Ishikawa (cell line): ENCODE results near the gene RXRB.

Experiments
- CEBPB ChIP-seq: IDR thresholded peaks from 2 replicates; pipeline ENCODE4 v1.6.1; 2012
- CREB1 ChIP-seq: IDR thresholded peaks from 2 replicates; pipeline ENCODE4 v1.6.1; 2012; ENCODE audit warnings: low read depth
- EGR1 ChIP-seq: IDR thresholded peaks from 2 replicates; pipeline ENCODE4 v1.6.1; 2012
- EP300 ChIP-seq: IDR thresholded peaks from 2 replicates; pipeline ENCODE4 v1.6.1; 2012; ENCODE audit warnings: borderline replicate concordance
- FOXM1 ChIP-seq: IDR thresholded peaks from 2 replicates; pipeline ENCODE4 v1.6.1; 2012; ENCODE audit warnings: low read depth, borderline replicate concordance
- NFIC ChIP-seq: IDR thresholded peaks from 2 replicates; pipeline ENCODE4 v1.6.1; 2012
- RAD21 ChIP-seq: IDR thresholded peaks from 2 replicates; pipeline ENCODE4 v1.6.1; 2012; ENCODE audit warnings: low read depth
- TAF1 ChIP-seq: IDR thresholded peaks from 2 replicates; pipeline ENCODE4 v1.6.1; 2012; ENCODE audit warnings: low read depth, mild to moderate bottlenecking
- TCF12 ChIP-seq: IDR thresholded peaks from 2 replicates; pipeline ENCODE4 v1.6.1; 2012; ENCODE audit warnings: low read depth
- TEAD4 ChIP-seq: IDR thresholded peaks from 2 replicates; pipeline ENCODE4 v1.6.1; 2012
- YY1 ChIP-seq: IDR thresholded peaks from 2 replicates; pipeline ENCODE4 v1.6.1; 2012; ENCODE audit warnings: low read depth
- ZBTB7A ChIP-seq: IDR thresholded peaks from 2 replicates; pipeline ENCODE4 v1.6.1; 2012; ENCODE audit warnings: low read depth
- TF ChIP-seq, protein P1 (sequence below): IDR thresholded peaks from 2 replicates; pipeline ENCODE4 v1.6.1; 2012
- TF ChIP-seq, protein P2 (sequence below): IDR thresholded peaks from 2 replicates; pipeline ENCODE4 v1.6.1; 2012; ENCODE audit warnings: low read depth, mild to moderate bottlenecking
- TF ChIP-seq, protein P3 (sequence below): IDR thresholded peaks from 2 replicates; pipeline ENCODE4 v1.6.1; 2012

RXRB gene

DNA sequence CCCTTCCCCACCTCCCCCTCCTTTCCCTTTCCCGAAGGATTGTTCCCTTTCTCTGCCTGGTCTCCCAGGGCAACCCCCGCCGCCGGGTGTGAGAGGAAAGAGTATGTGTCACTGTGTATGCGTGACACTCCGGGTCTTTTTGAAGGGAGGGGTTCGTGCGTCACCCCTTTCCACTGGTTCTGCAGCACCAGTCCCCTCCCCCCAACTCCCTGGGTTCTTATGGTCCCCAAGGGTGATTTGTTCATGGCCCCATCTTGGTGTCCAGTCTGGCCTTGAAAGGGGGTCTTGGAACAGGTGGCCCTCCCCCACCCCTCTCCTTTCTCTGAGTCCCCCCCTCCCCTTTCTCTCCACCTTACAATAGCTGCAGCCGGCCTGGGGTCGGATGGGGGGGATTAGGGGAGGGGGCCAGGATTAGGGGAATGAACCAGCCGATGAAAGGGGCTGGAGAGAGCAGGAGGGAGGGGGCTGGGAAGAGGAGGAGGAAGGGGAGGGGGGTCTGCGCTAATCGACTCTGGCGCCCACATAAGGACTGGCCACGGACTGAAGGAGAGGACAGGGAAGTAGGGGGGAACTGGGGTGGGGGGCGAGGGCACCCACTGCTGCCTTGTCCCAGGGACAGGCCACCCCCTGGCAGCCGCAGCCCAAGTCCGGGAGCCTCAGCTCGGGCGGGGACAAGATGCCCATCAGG lies 6.5 kb upstream of the RXRB start:
- no peak for TF ChIP-seq TCF12
- no peak for TF ChIP-seq NFIC
- no peak for TF ChIP-seq YY1
- TF ChIP-seq, protein P1, sequence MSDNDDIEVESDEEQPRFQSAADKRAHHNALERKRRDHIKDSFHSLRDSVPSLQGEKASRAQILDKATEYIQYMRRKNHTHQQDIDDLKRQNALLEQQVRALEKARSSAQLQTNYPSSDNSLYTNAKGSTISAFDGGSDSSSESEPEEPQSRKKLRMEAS, result no peak
- no peak for TF ChIP-seq FOXM1
- TF ChIP-seq CEBPB, result no peak
- no peak for TF ChIP-seq CREB1
- TF ChIP-seq, protein P2, sequence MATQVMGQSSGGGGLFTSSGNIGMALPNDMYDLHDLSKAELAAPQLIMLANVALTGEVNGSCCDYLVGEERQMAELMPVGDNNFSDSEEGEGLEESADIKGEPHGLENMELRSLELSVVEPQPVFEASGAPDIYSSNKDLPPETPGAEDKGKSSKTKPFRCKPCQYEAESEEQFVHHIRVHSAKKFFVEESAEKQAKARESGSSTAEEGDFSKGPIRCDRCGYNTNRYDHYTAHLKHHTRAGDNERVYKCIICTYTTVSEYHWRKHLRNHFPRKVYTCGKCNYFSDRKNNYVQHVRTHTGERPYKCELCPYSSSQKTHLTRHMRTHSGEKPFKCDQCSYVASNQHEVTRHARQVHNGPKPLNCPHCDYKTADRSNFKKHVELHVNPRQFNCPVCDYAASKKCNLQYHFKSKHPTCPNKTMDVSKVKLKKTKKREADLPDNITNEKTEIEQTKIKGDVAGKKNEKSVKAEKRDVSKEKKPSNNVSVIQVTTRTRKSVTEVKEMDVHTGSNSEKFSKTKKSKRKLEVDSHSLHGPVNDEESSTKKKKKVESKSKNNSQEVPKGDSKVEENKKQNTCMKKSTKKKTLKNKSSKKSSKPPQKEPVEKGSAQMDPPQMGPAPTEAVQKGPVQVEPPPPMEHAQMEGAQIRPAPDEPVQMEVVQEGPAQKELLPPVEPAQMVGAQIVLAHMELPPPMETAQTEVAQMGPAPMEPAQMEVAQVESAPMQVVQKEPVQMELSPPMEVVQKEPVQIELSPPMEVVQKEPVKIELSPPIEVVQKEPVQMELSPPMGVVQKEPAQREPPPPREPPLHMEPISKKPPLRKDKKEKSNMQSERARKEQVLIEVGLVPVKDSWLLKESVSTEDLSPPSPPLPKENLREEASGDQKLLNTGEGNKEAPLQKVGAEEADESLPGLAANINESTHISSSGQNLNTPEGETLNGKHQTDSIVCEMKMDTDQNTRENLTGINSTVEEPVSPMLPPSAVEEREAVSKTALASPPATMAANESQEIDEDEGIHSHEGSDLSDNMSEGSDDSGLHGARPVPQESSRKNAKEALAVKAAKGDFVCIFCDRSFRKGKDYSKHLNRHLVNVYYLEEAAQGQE, result no peak
- no peak for TF ChIP-seq TAF1
- no peak for TF ChIP-seq EP300
- TF ChIP-seq, protein P3, sequence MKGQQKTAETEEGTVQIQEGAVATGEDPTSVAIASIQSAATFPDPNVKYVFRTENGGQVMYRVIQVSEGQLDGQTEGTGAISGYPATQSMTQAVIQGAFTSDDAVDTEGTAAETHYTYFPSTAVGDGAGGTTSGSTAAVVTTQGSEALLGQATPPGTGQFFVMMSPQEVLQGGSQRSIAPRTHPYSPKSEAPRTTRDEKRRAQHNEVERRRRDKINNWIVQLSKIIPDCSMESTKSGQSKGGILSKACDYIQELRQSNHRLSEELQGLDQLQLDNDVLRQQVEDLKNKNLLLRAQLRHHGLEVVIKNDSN, result no peak
- no peak for TF ChIP-seq TEAD4
- no peak; the same call in 1 of the 2 replicates for TF ChIP-seq ZBTB7A
- no peak for TF ChIP-seq EGR1
- no peak for TF ChIP-seq RAD21

DNA sequence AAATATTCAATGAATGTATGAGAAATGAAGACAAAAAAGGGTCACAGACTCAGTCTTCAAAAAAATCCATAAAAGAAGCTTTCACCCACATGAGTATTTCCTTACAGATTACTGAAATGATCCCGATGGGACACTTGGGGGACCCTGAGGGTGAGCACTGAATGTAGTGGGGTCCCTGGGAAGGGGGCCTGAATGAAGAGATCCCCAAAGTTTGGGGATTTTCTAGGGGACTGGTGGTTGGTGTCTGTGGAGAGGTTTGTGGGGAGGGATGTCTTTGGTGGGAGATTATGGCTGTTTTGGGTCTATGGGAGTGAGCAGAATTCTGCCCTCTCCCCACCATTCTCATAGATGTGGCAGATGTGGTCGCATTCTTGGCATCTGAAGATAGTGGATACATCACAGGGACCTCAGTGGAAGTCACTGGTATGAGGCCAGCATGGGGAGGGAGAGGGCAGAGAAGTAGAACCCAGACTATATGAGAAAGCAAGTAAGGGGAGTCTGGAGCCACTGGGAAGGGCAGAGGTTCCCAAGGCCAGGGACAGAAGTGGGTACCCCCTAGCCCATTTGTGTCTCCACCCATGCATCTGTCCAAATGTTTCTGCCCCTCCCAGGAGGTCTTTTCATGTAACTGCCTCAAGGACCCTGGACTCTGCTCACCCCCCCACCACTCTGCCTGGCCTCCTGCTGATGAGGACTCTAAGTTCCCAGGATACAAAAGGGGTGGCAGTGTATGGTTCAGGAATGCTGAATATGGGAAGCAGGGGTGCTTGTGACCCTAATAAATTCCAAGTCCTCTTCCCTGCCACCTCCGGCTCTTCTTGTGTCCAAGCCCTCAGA lies 5.8 kb upstream of the RXRB start:
- TF ChIP-seq EGR1 (no peak), CEBPB (no peak), TAF1 (no peak), TEAD4 (no peak), EP300 (no peak), YY1 (no peak), FOXM1 (no peak), ZBTB7A (no peak), NFIC (no peak)
- TF ChIP-seq, protein P3, result no peak

DNA sequence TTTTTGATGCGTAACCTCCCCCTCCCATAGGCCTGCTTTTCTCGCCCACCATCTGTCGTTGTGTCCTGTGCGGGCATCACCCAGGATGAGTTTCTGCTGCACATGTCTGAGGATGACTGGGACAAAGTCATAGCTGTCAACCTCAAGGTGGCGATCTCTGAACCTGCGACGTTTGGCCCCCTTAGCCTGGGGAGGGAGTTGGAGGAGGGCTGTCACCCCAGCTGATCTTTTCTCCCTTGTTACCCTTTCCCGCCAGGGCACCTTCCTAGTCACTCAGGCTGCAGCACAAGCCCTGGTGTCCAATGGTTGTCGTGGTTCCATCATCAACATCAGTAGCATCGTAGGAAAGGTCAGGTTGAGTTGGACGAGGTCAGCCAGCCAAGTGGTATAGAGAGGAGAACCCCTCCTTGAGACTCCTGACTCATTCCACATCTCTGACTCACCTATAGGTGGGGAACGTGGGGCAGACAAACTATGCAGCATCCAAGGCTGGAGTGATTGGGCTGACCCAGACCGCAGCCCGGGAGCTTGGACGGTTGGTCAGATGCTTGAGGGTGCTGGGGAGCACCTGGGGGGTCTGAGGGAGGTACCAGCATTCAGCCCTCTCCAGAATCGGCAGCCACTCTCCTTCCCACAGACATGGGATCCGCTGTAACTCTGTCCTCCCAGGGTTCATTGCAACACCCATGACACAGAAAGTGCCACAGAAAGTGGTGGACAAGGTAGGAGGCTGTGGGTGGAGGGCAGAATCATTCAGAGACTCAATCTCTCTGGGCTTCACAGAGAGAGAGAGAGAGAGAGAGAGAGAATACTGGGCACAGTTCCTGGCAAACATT lies 4.9 kb upstream of the RXRB start:
- TF ChIP-seq TAF1 (no peak), TEAD4 (peak; percentile 32; the same call in 1 of the 2 replicates), EGR1 (no peak), CEBPB (no peak), YY1 (no peak)

DNA sequence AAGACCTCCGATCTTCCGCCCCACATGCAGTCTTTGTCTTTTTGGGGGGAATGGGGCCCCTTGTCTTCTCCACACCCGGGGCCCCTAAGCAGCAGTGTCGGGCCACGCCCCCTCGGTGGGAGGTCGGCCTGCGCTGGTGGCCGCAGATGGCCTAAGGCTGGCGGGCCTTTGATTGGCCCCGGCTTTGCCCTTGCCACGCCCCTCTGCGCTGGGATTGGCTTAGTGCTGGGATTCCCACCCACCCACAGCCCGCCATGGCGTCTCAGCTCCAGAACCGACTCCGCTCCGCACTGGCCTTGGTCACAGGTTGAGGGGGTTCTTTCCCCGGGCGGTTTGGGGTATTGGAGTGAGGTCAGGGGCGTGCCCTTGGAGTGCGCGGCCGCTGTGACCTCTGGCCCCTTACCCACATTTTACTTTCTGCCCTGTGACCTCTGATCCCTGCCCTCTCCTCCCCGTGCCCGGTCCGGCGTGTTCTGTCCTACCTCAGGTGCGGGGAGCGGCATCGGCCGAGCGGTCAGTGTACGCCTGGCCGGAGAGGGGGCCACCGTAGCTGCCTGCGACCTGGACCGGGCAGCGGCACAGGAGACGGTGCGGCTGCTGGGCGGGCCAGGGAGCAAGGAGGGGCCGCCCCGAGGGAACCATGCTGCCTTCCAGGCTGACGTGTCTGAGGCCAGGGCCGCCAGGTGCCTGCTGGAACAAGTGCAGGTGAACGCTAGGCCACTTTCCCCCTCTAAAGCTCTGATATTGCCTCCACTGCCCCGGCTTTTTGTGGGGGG lies 4.1 kb upstream of the RXRB start, which contains the start of gene HSD17B8:
Gene HSD17B8 (plus strand): TSS at position 241 of the 776 bp plus-strand sequence. CDS start 14 bp downstream, at position 255.
- TF ChIP-seq EGR1 (0 out of 2 replicates have a peak, but pooled peaks have one; percentile 13), YY1 (peak; percentile 85), TAF1 (peak; percentile 82), TCF12 (no peak; the same call in 1 of the 2 replicates), NFIC (no peak), EP300 (0 out of 2 replicates have a peak, but pooled peaks have one; percentile 6)
- TF ChIP-seq, protein P1, result peak; percentile 11; the same call in 1 of the 2 replicates

DNA sequence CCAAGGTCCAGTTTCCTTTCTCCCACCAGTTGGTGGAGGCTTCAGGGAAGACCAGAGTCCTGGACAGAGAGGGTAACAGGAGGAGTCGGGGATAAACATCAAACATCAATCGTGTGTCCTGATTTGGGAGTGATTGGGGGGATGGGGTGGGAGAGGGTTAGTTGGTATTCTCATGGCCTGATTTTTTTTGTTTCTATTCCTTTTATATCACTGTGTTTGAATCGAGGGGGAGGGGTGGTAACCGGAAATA lies 3.6 kb upstream of the RXRB start:
- TF ChIP-seq, protein P3, result no peak
- no peak for TF ChIP-seq CEBPB
- TF ChIP-seq EP300, result no peak
- no peak for TF ChIP-seq YY1
- no peak for TF ChIP-seq TAF1
- no peak for TF ChIP-seq ZBTB7A
- no peak for TF ChIP-seq RAD21
- TF ChIP-seq EGR1, result no peak
- TF ChIP-seq, protein P2, result no peak
